Measurements from ENCODE around the gene ZNF280B. TPM values are rescaled to one million over a fixed set of nuclear protein-coding genes. Genes with fewer than 3 reads are reported as not detected.

The ZNF280B gene
- total RNA-seq, 1 experiment from 2014 or later: 0.10 TPM

GRCh38 chr22:22528780-22529179 is 20.2 kb upstream of the ZNF280B start:
- POLR2A ChIA-PET: no interaction called here
- Histone ChIP-seq H3K9me3 (ENCODE audit: control insufficient read depth, insufficient read depth, low read depth, low read length) (no peaks in the 10 kb centered on the region), H3K36me3 (ENCODE audit: control insufficient read depth, insufficient read depth, low read length) (no peaks in the 10 kb centered on the region), H3K4me1 (ENCODE audit: control insufficient read depth, insufficient read depth, low read length) (no peaks in the 10 kb centered on the region), H3K4me3 (ENCODE audit: low read depth in 2 of 2, low read length in 2 of 2) (no peak overlapping the region), H3K27ac (ENCODE audit: low read length) (no peak overlapping the region), H3K27me3 (ENCODE audit: control insufficient read depth, insufficient read depth, low read length) (no peaks in the 10 kb centered on the region)
- BruUV-seq (replicated peaks): no TSS peak
- intact Hi-C loops (cut with micrococcal nuclease; ENCODE audit: unreplicated experiment) (no loop called here), in situ Hi-C loops (cut with HindIII; ENCODE audit: low pct_unique_long_range_greater_than_20kb, low sequenced_read_pairs) (no loop called here)
- DNase-seq (ENCODE audit: low read depth, low spot score) (no peak), ATAC-seq (no peak)
- TF ChIP-seq REST (IDR thresholded peaks at IDR 0.05; ENCODE audit: insufficient read depth in 1 of 2, low read depth in 2 of 2, low read length in 1 of 2) (no peak), TCF7L2 (IDR thresholded peaks at IDR 0.05; ENCODE audit: low read depth, low read length) (no peak), SIN3A (IDR thresholded peaks at IDR 0.05; ENCODE audit: borderline replicate concordance, insufficient read depth, low read depth, low read length) (no peak), POLR2AphosphoS5 (IDR thresholded peaks at IDR 0.05; ENCODE audit: low read depth, low read length) (no peak), CTCF (IDR thresholded peaks at IDR 0.05) (no peak)
- CTCF ChIA-PET: no interaction called here

GRCh38 chr22:22527312-22527711 is 18.8 kb upstream of the ZNF280B start:
- H3K36me3 ChIP-seq (ENCODE audit: control insufficient read depth, insufficient read depth, low read length): no peaks in the 10 kb centered on the region
- no TSS peak for BruUV-seq (replicated peaks)
- H3K27ac ChIP-seq (ENCODE audit: low read length): no peak overlapping the region
- H3K27me3 ChIP-seq (ENCODE audit: control insufficient read depth, insufficient read depth, low read length): no peaks in the 10 kb centered on the region
- no peak overlapping the region for H3K4me3 ChIP-seq (ENCODE audit: low read depth in 2 of 2, low read length in 2 of 2)
- no peaks in the 10 kb centered on the region for H3K4me1 ChIP-seq (ENCODE audit: control insufficient read depth, insufficient read depth, low read length)
- ChIA-PET CTCF (no interaction called here), POLR2A (no interaction called here)
- intact Hi-C loops (cut with micrococcal nuclease; ENCODE audit: unreplicated experiment): no loop called here
- no peaks in the 10 kb centered on the region for H3K9me3 ChIP-seq (ENCODE audit: control insufficient read depth, insufficient read depth, low read depth, low read length)
- no peak for ATAC-seq
- in situ Hi-C loops (cut with HindIII; ENCODE audit: low pct_unique_long_range_greater_than_20kb, low sequenced_read_pairs): no loop called here
- no peak for DNase-seq (ENCODE audit: low read depth, low spot score)
- no peak for TF ChIP-seq TCF7L2 (IDR thresholded peaks at IDR 0.05; ENCODE audit: low read depth, low read length)
- no peak for TF ChIP-seq REST (IDR thresholded peaks at IDR 0.05; ENCODE audit: insufficient read depth in 1 of 2, low read depth in 2 of 2, low read length in 1 of 2)
- no peak for TF ChIP-seq SIN3A (IDR thresholded peaks at IDR 0.05; ENCODE audit: borderline replicate concordance, insufficient read depth, low read depth, low read length)
- TF ChIP-seq CTCF (IDR thresholded peaks at IDR 0.05): no peak
- TF ChIP-seq POLR2AphosphoS5 (IDR thresholded peaks at IDR 0.05; ENCODE audit: low read depth, low read length): no peak

Measured in Panc1 (cell line).